HG03469 (cell line): Measurements from ENCODE around the gene ITPK1.
"Not testable (repeated sequence)": the region's sequence is repeated elsewhere in the genome, so short reads cannot be mapped to it uniquely, and the experiment has no call there.

Experiments
- ATAC-seq: cut with Tn5 transposase; IDR thresholded peaks from one replicate; pipeline ENCODE4 v1.9.1; 2021; ENCODE audit warnings: mild to moderate bottlenecking, moderate library complexity, moderate number of reproducible peaks; ENCODE audit not compliant: unreplicated experiment

Gene ITPK1

DNA sequence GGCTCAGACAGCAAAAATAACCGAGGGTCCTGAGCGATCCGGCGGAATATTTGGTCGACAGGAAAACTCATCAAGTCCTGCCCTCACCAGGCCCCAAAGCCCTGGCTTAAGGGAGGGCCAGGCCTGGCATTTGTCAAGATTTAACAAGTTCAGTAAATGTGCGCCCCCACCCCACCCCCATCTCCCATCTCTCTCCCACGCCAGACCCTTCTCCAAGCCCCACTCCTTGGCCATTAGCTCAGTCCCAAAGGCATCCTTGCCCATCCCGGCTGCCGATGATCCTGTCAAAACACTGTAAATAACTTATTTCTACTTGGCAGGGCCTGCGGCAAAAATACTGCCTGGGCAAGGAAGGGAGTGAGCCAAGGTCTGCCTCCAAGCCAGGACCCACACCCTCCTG, 52.8 kb downstream of the ITPK1 start:
- ATAC-seq = no peak

DNA sequence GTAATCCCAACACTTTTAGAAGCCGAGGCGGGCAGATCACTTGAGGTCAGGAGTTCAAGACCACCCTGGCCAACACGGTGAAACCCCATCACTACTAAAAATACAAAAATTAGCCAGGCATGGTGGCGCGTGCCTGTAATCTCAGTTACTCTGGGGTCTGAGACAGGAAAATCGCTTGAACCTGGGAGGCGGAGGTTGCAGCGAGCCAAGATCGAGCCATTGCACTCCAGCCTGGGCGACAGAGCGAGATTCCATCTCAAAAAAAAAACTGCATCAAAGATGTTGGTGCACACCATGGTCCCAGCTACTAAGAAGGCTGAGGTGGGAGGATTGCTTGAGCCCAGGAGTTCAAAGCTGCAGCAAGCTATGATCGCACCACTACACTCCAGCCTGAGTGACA, 53.7 kb downstream of the ITPK1 start:
- not testable (repeated sequence) for ATAC-seq

DNA sequence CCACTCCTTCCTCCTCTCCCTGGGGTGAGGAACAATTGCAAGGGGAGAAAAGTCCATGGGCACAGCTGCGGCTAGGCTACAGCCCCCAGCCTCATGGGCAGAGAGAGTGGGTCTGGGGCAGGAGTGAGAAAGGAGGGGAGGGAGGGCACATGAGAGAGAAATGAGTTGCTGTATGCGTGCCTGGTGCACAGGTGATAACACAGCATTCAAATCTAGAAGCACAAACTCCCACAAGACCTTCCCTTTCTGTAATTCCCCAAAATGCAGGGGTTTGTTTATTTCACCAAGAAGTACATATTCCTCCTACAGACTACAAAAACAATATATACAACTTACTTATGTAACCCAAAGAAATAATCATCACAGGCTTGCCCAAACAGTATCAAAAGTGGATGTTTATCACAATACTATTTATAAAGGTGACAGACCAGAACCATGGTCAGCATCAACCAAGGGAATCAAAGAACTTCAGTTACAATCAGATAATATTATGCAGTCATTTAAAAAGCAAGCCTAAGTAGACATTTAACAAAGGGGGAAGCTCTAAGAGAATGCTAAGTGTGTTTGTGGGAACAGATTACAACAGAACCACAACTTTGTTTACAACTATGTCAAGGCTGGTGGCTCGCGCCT, 54.2 kb downstream of the ITPK1 start:
- no peak for ATAC-seq

DNA sequence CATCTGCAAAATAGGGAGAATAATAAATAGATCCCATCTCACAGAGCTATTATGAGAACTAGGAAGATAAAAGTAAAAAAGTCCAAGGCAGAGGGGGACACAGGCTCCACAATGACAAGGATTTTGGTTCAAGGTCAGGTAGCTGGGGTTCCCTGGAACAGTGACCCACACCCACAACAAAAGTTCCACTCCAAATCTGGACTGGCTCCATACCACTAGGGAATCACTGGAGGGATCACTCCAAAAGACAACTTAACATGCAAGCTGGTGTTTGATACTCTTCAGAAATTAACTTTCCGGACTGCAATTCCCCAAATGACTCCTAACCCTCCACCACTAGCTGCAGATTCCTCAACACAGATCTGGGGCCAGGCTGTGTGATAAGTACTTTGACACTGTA, 54.9 kb downstream of the ITPK1 start:
- no peak for ATAC-seq

DNA sequence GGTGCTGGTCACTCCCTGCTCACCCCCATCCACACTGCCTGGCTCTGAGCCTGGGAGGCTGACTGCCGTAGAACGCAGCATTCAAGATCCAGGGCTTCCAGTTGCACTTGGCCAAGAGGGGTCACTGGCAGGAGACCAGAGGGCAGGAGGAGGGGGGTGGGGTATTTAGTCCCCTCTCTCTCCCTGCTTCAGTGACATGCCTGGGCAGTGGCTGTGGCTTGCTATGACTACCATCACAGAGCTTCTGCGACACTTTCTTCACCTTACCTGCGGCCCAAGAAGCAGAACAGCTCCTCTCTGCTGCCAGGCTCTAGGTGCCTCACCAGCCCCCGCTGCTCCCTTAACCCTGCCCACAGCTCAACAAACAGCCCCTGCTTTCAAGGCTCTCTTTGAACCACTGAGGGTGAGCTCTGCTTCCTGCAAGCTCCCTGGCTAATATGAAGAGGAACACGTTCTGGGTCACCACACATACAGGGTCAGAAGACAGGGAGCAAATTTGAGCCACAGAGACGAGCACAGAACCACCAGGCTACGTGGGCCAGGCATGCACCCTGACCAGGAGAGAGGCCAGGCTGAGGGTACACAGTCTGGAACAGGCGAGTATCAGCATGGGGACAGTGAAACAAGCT, 55.7 kb downstream of the ITPK1 start:
- no peak for ATAC-seq

DNA sequence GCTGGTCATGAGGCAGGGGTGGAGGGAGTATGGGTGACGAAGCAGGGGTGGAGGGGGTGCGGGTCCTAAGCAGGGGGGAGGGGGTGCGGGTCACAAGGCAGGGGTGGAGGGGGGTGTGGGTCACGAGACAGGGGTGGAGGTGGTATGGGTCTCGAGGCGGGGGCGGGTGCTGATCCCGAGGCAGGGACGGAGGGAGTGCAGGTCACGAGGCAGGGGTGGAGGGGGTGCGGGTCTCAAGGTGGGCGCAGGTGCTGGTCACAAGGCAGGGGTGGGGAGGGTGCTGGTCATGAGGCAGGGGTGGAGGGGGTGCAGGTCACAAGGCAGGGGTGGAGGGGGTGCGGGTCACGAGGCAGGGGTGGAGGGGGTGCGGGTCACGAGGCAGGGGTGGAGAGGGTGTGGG, 56.5 kb downstream of the ITPK1 start:
- no peak for ATAC-seq

DNA sequence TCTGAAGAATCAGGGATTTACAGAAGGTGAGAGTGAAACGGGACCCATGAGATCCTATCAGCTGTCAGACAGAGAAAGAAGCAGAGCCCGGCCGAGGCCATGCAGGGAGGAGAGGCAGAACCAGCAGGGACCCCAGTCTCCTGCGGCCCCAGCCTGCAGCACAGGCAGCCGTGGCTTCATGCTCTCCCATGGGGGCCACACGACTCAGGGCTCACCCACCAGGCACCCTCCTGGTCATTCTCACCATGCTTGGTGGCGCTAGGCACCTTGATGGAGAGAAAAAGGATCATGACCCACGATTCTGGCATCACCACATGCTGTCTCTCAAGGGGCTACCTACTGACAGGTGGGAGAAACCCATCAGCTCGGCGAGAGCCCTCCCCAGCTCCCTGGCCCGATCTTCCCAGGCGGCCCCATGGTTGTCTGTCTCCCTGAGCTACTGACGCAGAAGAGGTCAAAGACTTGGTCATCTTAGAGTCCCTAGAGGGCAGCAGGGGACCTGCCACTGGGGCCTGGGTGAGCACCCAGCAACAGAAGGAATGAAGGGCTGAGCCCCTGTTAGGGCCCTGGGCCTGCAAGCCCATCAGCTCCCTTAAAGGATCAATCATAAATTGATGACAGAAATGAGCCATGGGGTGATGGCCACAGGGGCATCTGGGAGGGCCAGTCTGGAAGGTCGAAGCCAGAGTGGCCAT, 58.0 kb downstream of the ITPK1 start:
- no peak for ATAC-seq

DNA sequence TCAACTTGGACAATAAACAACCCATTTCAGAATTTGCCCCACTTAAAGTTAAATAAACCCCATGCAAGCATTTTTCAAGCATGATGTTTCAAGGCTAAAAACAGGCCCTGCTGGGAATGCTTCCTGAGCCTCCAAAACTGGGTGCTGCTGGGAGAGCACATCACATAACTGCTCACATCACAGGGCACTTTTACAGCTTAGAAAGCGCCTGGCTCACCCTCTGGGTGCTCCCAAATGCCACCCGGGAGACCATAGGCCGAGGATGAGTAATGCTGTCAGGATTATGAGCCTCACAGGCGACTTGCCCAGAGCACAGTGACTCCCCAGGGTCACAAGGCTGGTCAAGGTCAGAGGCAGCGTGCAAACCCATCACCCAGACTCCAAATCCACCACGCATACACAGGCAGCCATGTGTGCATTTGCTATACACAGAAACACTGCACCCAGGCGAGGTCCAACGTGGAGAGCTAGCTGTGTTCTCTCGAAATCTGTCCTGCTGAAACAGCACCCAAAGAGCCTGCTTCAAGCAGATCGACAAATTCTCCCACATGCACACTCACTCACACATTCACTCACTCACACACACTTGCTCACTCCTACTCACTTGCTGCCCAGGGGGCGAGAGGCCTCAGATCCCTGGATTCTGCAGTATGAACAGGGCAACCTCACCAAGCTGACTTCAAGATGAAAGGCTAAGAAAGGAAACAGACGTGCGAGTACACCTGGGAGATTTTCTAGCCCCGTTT, 58.7 kb downstream of the ITPK1 start:
- ATAC-seq = no peak

DNA sequence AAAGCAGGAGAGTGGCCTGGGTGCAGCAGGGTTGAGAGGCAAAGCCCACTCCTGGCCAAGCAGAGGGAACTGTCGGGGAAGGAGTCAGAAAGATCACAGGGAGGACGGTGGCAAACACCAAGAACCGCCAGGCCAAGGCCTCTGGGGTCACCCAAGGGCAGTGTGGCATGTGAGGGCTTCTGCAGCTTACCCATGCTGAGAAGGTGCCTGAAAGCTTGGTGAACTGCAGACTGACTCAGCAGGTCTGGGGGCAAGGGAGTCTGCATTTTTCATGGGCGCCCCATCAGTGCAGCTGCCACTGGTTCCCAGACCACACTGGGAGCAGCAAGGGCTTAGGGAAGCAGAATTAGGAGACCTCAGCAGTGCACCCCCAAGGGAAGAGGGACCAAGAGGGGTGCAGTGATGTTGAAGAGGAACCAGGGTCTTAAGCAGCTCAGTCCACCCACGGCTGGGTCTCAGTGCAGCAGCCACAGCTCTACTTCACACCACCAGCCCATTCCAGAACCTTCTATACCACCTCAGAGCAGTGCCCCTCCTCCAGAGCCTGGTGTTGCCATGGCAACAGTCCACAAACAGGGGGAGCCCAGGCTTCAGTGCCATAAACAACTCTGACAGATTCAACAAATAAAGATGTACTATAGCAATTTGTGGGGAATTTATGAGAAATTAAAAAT, 59.4 kb downstream of the ITPK1 start:
- no peak for ATAC-seq

DNA sequence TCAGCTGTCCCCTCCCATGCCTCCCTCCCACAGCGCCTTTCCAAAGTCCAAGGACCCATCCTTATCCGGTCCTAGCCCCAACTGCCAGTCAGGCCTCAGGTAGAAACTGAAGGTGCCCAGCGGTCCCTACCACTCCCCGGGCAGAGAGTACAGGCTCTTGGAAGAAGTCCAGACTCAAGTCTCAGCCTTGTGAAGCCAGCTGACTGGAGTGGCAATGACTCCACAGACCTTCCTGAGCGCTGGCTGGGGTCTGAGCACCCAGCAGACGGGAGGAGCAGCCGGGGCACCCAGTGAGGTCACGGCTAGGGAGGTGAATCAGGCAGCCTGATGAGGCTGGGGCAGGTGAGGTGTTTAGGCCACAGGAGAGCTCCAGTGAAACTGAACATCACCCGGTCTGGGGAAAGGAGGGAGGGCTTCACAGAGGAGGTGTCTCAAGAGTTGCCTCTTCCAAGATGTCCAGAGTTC, 60.0 kb downstream of the ITPK1 start:
- no peak for ATAC-seq

DNA sequence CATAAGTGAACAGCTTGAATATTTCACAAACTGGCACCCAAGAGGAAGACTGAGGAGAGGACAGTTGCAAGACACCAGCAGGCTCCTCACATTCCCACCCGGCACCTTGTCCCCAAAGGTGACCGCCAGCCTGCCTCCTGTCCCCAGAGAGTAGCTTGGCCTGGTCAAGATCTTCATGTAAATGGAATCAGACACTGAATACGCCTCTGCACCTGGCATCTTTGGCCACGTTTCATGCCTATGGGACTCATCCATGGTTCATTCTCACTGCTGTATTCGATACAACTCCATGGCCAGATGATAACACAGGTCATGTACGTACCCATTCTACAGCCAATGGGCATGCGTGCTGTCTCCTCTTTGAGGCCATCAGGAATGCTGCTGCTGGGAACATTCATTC, 60.8 kb downstream of the ITPK1 start:
- no peak for ATAC-seq

DNA sequence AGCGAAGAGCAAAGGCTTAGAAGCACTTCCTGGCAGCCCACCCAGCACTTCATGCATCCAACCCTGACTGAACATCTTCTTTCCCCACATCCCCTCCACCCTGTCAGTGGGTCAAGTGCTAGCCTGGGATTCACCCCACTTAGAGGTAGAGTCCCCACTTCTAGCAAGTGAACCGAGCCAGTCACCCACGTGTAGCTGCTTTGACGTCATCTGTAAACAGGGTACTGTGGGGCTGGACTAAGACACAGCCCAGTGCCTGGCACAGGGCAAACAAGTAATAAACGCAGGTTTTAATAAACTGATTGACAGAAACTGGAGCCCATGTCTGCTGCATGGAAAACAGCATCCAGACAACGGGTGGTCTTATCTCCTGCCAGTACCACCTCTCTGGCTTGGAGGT, 61.7 kb downstream of the ITPK1 start:
- no peak for ATAC-seq

DNA sequence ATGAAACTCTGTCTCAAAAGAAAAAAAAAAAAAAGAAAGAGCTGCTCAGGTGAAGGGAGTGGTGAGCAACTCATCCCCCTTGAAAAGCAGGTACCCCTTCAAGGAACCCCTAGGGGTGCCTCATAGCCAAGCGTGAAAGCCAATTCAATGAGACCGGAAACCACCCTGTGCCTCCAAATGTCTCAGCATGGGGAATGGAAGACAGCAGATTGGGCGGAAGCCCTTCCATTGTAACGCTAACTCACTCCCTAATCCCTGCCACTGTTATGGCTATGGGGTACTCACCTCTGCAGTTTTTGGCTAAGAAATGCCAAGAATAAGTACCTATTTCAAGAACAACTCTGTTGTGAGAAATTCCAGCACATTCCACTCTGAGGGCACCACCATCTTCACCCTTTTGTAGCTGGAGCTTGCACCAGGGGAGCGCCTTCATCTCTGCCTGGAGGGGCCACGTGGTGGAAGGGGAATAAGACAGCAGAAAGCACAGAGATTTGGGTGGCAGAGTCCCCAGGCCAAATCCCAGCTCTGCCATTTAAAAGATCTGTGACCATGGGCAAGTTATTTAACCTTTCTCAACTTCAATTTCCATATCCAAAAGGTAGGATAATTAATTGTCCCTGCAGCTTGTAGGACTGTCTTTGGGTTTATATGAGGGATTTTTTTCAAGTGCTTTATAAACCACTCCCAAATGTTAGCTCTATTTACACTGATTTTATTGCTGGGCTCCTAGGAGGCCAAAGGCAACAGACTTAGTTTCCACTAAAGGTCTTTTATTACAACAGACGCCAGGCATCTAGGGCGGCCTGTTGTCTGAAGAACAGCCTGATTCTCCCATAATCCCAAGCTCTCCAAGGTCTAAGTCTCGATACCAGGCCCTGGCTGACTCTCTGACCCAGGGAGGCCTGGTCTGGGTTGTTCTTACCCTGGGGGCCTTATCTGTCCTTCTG, 63.9 kb downstream of the ITPK1 start:
- no peak for ATAC-seq

DNA sequence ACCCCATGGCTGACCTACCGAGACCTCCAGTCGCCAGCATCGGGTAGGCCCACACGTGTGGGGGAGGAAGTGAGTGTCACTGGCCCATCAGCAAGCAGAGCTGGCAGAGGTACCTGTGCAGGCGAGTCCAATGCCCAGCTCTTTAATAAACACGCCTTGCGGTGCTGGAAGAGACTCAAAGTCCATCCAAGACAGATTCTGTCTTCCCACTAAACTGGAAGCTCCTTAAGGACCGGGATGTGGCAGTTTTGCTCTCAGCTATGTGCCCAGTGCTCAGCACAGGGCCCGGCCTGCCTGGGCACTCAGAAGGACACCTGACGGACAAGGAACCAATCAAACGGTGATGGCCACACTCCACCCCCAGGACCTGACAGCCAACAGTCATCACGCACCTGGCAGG, 65.0 kb downstream of the ITPK1 start:
- no peak for ATAC-seq

DNA sequence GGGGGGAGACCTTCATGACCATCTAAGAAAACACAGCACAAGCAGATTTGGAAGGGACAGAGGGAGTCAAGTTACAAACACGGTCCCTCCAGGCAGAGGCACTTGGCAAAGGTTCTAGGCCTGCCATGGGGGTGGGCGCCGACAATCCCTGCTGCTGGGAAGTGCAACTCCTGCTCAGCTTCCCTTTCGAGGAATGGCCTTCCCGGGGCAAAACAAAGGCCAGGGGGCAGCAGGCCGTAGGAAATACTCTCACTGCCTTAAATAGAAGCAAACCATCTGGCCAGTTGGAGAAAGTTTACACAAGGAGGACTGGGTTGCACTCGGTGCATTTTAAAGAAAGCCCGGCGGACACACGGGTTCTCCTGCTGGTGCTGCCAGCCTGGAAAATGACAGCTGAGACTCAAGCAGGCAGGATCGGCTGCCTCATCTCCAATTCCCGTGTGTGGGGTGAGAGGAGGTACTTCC, 65.8 kb downstream of the ITPK1 start:
- no peak for ATAC-seq

DNA sequence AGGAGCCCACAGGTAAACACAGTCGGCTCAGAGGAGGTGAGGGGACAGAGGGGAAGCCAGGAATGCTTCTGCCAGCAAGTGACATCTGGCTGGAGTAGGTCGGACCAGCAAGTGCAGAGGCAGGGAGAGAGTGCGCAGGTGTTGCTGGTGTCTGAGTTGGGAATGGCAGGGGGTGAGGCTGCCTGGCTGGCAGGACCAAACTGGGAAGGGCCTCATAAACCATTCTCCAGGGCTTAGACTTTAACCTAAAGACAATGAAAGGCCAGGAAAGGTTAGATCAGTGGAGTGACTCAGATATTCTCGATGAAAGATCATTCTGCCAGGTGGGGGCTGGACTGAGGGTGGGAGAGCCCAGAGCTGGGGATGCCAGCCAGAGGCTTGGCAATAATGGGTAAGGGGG, 66.4 kb downstream of the ITPK1 start:
- ATAC-seq = no peak

DNA sequence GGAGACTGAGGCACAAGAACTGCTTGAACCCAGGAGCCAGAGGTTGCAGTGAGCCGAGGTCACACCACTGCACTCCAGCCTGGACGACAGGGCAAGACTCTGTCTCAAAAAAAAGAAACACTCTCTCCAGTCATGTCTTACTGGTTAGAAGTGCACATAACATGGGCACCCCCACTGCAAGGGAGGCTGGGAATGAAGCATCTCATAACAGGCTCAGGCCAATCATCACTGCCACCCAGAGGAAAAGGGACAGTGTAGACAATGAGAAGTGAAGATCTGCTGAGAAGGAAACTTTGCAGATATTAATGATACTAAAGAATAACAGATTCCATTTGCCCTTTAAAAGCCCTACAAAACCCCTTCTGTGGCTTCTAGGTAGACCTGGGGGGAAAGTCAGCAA, 66.9 kb downstream of the ITPK1 start:
- no peak for ATAC-seq

DNA sequence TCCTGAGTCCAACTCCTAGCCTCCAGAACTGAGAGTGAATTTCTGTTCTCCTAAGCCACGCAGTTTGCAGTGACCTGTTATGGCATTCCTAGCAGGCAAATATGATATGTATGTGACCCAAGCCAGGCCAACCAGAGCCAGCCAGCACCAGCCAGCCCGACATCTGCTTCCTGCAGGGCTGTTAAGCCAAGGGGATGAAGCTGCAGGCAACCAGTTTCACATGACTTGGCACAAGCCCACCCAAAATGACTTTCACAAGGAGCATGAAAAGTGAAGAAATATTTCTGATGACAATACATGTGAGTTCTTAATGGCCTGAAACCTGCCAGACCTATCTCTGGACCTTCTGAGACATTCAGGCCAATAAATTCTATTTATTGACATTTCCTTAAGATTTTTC, 68.1 kb downstream of the ITPK1 start:
- ATAC-seq = no peak

DNA sequence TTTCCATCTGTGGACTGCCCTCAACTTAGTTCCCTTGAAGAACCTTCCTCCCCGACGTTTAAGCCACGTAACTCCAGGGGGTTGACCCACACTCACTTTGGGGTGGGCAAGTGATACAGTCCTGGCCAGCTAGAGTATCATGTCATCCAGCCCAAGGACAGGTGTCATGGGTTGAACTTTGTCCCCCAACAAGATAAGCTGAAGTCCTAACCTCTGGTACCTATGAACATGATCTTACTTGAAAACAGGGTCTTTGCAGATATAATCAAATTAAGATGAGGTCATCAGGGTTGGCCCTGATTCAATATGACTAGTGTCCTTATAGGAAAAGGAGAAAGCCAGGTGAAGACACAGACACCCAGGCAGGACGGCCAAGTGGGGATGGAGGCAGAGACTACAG, 68.6 kb downstream of the ITPK1 start:
- no peak for ATAC-seq

DNA sequence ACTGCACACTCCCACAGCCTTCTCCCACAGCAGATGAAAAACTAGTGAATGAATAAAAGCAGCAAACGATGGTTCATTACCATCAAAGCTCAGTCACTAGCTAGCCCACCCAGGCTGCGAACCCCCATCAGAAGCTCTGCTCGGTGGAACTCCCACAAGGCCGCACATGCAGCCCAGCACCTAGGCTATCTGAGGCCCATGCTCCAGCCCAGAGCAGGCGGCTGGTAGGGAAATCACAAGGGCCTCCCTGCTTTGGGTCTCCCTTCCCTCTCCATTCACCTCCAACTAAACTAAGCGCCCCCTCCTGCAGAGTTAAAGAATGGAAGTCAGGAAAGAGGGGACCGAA, 69.0 kb downstream of the ITPK1 start:
- no peak for ATAC-seq
